HFF-Myc (cell line): ENCODE data around the gene SLX9.

ENCODE experiments used
- DNase-seq: peaks from one replicate; pipeline ENCODE4 v3.0.0-alpha.2; 2011; ENCODE audit warnings: low read depth; ENCODE audit errors: extremely low read depth
- H3K4me3 ChIP-seq: replicated peaks from 2 replicates; pipeline ENCODE4 v1.5.1; 2011; ENCODE audit warnings: low read depth, mild to moderate bottlenecking, control low read depth, low read length
- CTCF ChIP-seq: IDR thresholded peaks from 2 replicates; pipeline ENCODE4 v1.5.1; 2012; ENCODE audit warnings: mild to moderate bottlenecking, low read depth, low read length, control low read depth; ENCODE audit errors: missing control alignments

Gene SLX9

GRCh38 chr21:44943005-44943685 is 3.3 kb downstream of the SLX9 start:
- H3K4me3 ChIP-seq: no peak overlapping the region
- no peak for TF ChIP-seq CTCF
- DNase-seq: no peak

- DNase-seq: no peak
- H3K4me3 ChIP-seq: no peak overlapping the region
- no peak for TF ChIP-seq CTCF
Measured at GRCh38 chr21:44943686-44944550, 4.1 kb downstream of the SLX9 start.

- DNase-seq: no peak
- no peak overlapping the region for H3K4me3 ChIP-seq
- no peak for TF ChIP-seq CTCF
Measured at GRCh38 chr21:44944596-44944995, 4.8 kb downstream of the SLX9 start.

- H3K4me3 ChIP-seq: no peak overlapping the region
- DNase-seq: no peak
- TF ChIP-seq CTCF: no peak
Measured at GRCh38 chr21:44946254-44947041, 6.6 kb downstream of the SLX9 start.

DNA sequence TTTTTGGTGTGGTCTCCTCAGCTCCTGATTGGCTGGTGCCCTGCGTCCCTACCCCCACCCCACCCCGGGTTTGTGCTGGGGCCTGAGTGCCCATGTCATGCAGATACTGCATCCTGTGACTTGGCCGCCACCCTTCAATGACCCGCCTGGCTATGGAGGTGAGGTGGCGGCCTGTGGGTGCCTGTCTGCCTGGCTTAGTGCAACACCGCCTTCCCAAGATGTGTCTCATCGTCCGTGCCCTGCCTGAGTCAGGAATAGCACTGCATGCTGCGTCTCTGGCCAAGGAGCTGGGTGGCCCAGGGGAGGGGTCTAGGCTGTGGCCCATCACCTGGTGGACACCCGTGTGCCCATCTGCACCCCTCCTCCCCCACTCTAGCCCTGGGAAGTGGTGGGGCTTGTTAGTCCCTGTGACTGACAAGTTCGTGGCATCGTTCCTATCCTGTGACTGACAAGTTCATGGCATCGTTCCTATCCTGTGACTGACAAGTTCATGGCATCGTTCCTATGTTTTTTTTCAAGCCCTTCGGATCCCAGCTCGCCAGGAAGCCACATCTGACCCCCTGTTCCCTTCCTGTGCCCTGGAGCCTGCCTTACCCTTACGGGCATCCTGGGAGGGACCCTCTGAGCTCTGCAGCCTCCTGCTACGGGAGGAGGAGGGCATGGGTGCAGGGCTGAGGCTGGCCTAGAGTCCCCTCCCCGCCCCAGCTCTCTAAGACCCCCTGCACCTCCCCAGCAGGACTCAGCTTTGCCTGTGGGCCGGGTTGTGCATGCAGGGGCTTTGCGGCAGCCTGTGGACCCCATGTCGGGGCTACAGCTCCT is 7.5 kb downstream of the SLX9 start:
- no peak for DNase-seq

More for the DNA sequence above, 7.5 kb downstream of the SLX9 start:
- TF ChIP-seq CTCF: no peak
- H3K4me3 ChIP-seq: no peak overlapping the region
